GM19455 (cell line): ENCODE measurements around the gene SLC19A2.

Source experiments
- ATAC-seq: cut with Tn5 transposase; IDR thresholded peaks from one replicate; pipeline ENCODE4 v1.9.1; 2021; ENCODE audit not compliant: unreplicated experiment

Gene SLC19A2

GRCh38 chr1:169475806-169476387 is 9.8 kb downstream of the SLC19A2 start:
- ATAC-seq, result no peak

- no peak for ATAC-seq
These were observed 11.3 kb downstream of the SLC19A2 start for GRCh38 chr1:169474302-169474995.

- no peak for ATAC-seq
These were observed 12.4 kb downstream of the SLC19A2 start for GRCh38 chr1:169473347-169473746.

GRCh38 chr1:169472738-169473137 is 13.0 kb downstream of the SLC19A2 start:
- ATAC-seq, result no peak

- no peak for ATAC-seq
These were observed 16.8 kb downstream of the SLC19A2 start for GRCh38 chr1:169468982-169469381.

- ATAC-seq, result no peak
These were observed 19.2 kb downstream of the SLC19A2 start for GRCh38 chr1:169466259-169467230.

GRCh38 chr1:169465281-169465680 is 20.5 kb downstream of the SLC19A2 start:
- no peak for ATAC-seq

GRCh38 chr1:169462385-169462784 is 23.4 kb downstream of the SLC19A2 start:
- ATAC-seq, result no peak

GRCh38 chr1:169461390-169462000 is 24.2 kb downstream of the SLC19A2 start:
- ATAC-seq, result no peak

GRCh38 chr1:169460191-169460833 is 25.4 kb downstream of the SLC19A2 start:
- no peak for ATAC-seq

- no peak for ATAC-seq
These were observed 28.3 kb downstream of the SLC19A2 start for GRCh38 chr1:169457443-169457842.

GRCh38 chr1:169456029-169456428 is 29.7 kb downstream of the SLC19A2 start:
- no peak for ATAC-seq

- no peak for ATAC-seq
These were observed 32.8 kb downstream of the SLC19A2 start for GRCh38 chr1:169452921-169453320.

GRCh38 chr1:169451218-169451824 is 34.4 kb downstream of the SLC19A2 start:
- ATAC-seq, result no peak

- no peak for ATAC-seq
These were observed 41.8 kb downstream of the SLC19A2 start for GRCh38 chr1:169443923-169444322.

GRCh38 chr1:169427081-169427641 is 58.6 kb downstream of the SLC19A2 start, which contains the start of gene CCDC181:
Gene CCDC181, minus strand, starts transcription at chr1:169427474. Its CDS starts 2,547 bp downstream, at chr1:169424927.
- ATAC-seq, result peak; percentile 97

GRCh38 chr1:169426174-169426705 is 59.5 kb downstream of the SLC19A2 start:
- ATAC-seq, result no peak

GRCh38 chr1:169421309-169421708 is 64.4 kb downstream of the SLC19A2 start:
- no peak for ATAC-seq

GRCh38 chr1:169414952-169415351 is 70.8 kb downstream of the SLC19A2 start:
- ATAC-seq, result no peak
